Measurements from ENCODE around the gene EMC6. TPM values are rescaled to one million over a fixed set of nuclear protein-coding genes. Genes with fewer than 3 reads are reported as not detected.
A peak's percentile ranks its signal among the peaks of the same experiment; 100 is the strongest.

Gene EMC6
- total and polyA plus RNA-seq, 2 of the 13 experiments (the other 11 are each of a cell fraction or from before 2014, with no cell fraction given), result 45.1 to 47.7 TPM

DNA sequence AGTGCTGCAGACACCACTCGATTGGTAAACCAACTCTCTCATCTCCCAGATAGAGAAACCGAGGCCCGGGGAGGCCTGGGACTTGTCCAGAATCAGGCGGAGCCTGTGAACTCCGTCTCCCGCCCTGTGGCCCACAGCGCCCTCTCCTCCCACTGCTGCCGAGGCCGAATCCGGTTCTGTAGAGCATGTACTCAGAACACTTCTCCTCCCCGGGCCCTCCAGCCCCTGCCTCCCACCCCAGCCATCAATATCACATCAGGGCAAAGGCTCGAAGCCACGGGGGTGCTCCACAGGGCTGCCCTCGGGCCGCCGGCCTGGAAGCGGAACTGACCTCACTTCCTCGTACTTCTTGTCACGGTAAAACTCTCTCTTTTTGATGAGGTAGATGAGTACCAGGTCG lies 13.0 kb downstream of the EMC6 start (continued):
- TF ChIP-seq, protein P1, sequence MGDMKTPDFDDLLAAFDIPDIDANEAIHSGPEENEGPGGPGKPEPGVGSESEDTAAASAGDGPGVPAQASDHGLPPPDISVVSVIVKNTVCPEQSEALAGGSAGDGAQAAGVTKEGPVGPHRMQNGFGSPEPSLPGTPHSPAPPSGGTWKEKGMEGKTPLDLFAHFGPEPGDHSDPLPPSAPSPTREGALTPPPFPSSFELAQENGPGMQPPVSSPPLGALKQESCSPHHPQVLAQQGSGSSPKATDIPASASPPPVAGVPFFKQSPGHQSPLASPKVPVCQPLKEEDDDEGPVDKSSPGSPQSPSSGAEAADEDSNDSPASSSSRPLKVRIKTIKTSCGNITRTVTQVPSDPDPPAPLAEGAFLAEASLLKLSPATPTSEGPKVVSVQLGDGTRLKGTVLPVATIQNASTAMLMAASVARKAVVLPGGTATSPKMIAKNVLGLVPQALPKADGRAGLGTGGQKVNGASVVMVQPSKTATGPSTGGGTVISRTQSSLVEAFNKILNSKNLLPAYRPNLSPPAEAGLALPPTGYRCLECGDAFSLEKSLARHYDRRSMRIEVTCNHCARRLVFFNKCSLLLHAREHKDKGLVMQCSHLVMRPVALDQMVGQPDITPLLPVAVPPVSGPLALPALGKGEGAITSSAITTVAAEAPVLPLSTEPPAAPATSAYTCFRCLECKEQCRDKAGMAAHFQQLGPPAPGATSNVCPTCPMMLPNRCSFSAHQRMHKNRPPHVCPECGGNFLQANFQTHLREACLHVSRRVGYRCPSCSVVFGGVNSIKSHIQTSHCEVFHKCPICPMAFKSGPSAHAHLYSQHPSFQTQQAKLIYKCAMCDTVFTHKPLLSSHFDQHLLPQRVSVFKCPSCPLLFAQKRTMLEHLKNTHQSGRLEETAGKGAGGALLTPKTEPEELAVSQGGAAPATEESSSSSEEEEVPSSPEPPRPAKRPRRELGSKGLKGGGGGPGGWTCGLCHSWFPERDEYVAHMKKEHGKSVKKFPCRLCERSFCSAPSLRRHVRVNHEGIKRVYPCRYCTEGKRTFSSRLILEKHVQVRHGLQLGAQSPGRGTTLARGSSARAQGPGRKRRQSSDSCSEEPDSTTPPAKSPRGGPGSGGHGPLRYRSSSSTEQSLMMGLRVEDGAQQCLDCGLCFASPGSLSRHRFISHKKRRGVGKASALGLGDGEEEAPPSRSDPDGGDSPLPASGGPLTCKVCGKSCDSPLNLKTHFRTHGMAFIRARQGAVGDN (CRISPR knock-in tag; IDR thresholded peaks at IDR 0.05), result peak; percentile 36

DNA sequence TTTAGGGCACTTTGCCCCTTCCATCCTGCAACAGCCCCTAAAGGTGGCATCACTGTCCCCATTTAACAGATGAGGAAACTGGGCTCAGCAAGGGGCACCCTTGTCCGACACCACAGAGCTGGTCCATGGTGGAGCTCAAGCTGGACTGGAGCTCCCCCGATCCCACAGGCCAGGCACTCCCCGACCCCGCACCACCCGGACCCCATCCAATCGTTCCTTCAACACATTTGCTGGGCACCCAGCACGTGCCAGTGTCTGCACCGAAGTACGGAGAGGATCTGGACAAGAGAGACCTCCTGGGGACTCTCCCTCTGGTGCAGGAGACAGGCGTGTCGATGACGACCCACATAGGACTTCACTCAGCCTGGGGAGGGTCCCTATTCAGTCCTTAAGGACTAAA lies 13.4 kb downstream of the EMC6 start:
- WGBS (ENCODE audit: low lambda C conversion rate), result 82% methylated on average over 7 of the region's 12 CpGs
- in situ Hi-C loops (cut with HindIII; ENCODE audit: extremely low pct_ligation_motif_present, low pct_unique_long_range_greater_than_20kb) (no loop called here), intact Hi-C loops (cut with micrococcal nuclease; ENCODE audit: unreplicated experiment) (loop anchor here (5.0 kb wide), 2 partner anchors 50 to 145 kb away; no protein-coding TSS in a partner anchor)
- peak overlapping the region; percentile 29; the same call in 1 of the 2 replicates for H3K4me2 ChIP-seq (ENCODE audit: low read depth, low read length)
- H3K9ac ChIP-seq (ENCODE audit: insufficient read depth, low read depth, low read length), result no peak overlapping the region
- H3K4me3 ChIP-seq (replicated peaks in 1 of 3; ENCODE audit: insufficient read depth in 1 of 3, low read depth in 2 of 3, low read length in 3 of 3), result no peak overlapping the region
- H3K79me2 ChIP-seq (ENCODE audit: insufficient read depth, low read length), result no peaks in the 10 kb centered on the region
- DNase-seq (ENCODE audit: low spot score) (no peak), FAIRE-seq (no peak), ATAC-seq (no peak)
- H3K4me1 ChIP-seq (ENCODE audit: insufficient read depth, low read length), result peaks cover 14% of the 10 kb centered on the region
- peaks cover 2 to 7% of the 10 kb centered on the region in 2 experiments; a peak in 4 of 5 replicates for H3K27me3 ChIP-seq (ENCODE audit: control insufficient read depth in 1 of 2, insufficient read depth in 2 of 2, low read length in 2 of 2)
- no peaks in the 10 kb centered on the region for H3K36me3 ChIP-seq (replicated peaks in 1 of 2; ENCODE audit: control insufficient read depth in 1 of 2, insufficient read depth in 2 of 2, low read length in 2 of 2)
- no peaks in the 10 kb centered on the region for H4K20me1 ChIP-seq (ENCODE audit: insufficient read depth, low read length)
- H2AFZ ChIP-seq (ENCODE audit: low read length), result no peak overlapping the region
- no peaks in the 10 kb centered on the region for H3K9me3 ChIP-seq (ENCODE audit: low read length)
- TF ChIP-seq ZNF629 (CRISPR knock-in tag; conservative IDR thresholded peaks at IDR 0.05), result peak; percentile 56
- no peak for TF ChIP-seq STAG1 (CRISPR knock-in tag; IDR thresholded peaks at IDR 0.05)
- POLR2A ChIA-PET, result interaction anchor here (0.8 kb wide), 1 partner anchor 14 kb away, joined by 4 read pairs; the partner anchor contains the start of gene TAX1BP3
- no peak overlapping the region for H3K27ac ChIP-seq (ENCODE audit: extremely low read length, insufficient read depth, low read length)
- CTCF ChIA-PET (ENCODE audit: low intra/inter-chr PET ratio, low total read pairs), result interaction anchor here (1.5 to 1.9 kb wide), 2 partner anchors 50 to 145 kb away, joined by 7 read pairs; no protein-coding TSS in a partner anchor
- BruUV-seq (replicated peaks), result no TSS peak

All from HepG2 (cell line).